ENCODE results near the gene PXDN. TPM values are rescaled to one million over a fixed set of nuclear protein-coding genes. Genes with fewer than 3 reads are reported as not detected.
A peak's percentile ranks its signal among the peaks of the same experiment; 100 is the strongest.
"Not testable (repeated sequence)": the region's sequence is repeated elsewhere in the genome, so short reads cannot be mapped to it uniquely, and the experiment has no call there.

Gene PXDN
- total and polyA plus RNA-seq, 2 donors (not counting 1 experiment from before 2014, with no cell fraction given), result 0.21 to 1.4 TPM

GRCh38 chr2:1707771-1708418 is 36.4 kb downstream of the PXDN start:
- Histone ChIP-seq H3K79me2 (ENCODE audit: control insufficient read depth, insufficient read depth, low read length) (no peaks in the 10 kb centered on the region), H3K9ac (ENCODE audit: low read length) (no peak overlapping the region), H4K20me1 (ENCODE audit: control insufficient read depth, insufficient read depth, low read length, poor library complexity, severe bottlenecking) (no peaks in the 10 kb centered on the region), H3K27me3 (replicated peaks in 1 of 4; ENCODE audit: control extremely low read depth in 1 of 4, control insufficient read depth in 3 of 4, insufficient read depth in 4 of 4, low read length in 3 of 4) (no peaks in the 10 kb centered on the region), H2AFZ (ENCODE audit: insufficient read depth, low read depth, low read length, poor library complexity, severe bottlenecking) (peak overlapping the region; percentile 44), H3K36me3 (replicated peaks in 1 of 2; ENCODE audit: control extremely low read depth in 1 of 2, control insufficient read depth in 1 of 2, extremely low read depth in 1 of 2, insufficient read depth in 2 of 2, low read length in 1 of 2) (no peaks in the 10 kb centered on the region), H3K27ac (ENCODE audit: low read length in 2 of 2) (no peak overlapping the region), H3K4me3 (ENCODE audit: control extremely low read depth in 1 of 5, extremely low read depth in 1 of 5, insufficient read depth in 1 of 5, low read depth in 2 of 5, low read length in 4 of 5) (peak overlapping the region in 2 of 5 experiments; percentile 29), H3K4me2 (replicated peaks; ENCODE audit: low read depth, low read length, poor library complexity, severe bottlenecking) (peak overlapping the region; percentile 60), H3K4me1 (ENCODE audit: control insufficient read depth in 2 of 2, insufficient read depth in 2 of 2, low read length in 2 of 2) (peaks cover 0 to 6% of the 10 kb centered on the region in 2 donors), H3K9me3 (ENCODE audit: control extremely low read depth in 1 of 3, control insufficient read depth in 2 of 3, insufficient read depth in 1 of 3, low read length in 2 of 3) (peaks cover 0 to 10% (median 0%) of the 10 kb centered on the region in 3 donors)
- no peaks in the 10 kb centered on the region for H3K9me3 Mint-ChIP-seq (ENCODE audit: insufficient read depth)
- POLR2A ChIA-PET, result no interaction called here
- 32% methylated on average over 12 of the region's 21 CpGs for WGBS (ENCODE audit: insufficient coverage)
- CTCF ChIA-PET, result no interaction called here
- ATAC-seq (ENCODE audit: low read depth) (no peak), DNase-seq (peak; percentile 31)
- peak overlapping the region; percentile 59 for H3K4me3 Mint-ChIP-seq
- peaks cover 4% of the 10 kb centered on the region for H3K27me3 Mint-ChIP-seq
- H3K4me1 Mint-ChIP-seq, result peaks cover 7% of the 10 kb centered on the region
- no peak overlapping the region for H3K27ac Mint-ChIP-seq
- TF ChIP-seq EZH2 (IDR thresholded peaks at IDR 0.05; ENCODE audit: borderline replicate concordance, insufficient read depth, low read depth, low read length, poor library complexity, severe bottlenecking) (no peak), CTCF (IDR thresholded peaks at IDR 0.05) (no peak)
- intact Hi-C loops (cut with micrococcal nuclease), result no loop called here

- H3K4me2 ChIP-seq (replicated peaks; ENCODE audit: low read depth, low read length, poor library complexity, severe bottlenecking); H3K9me3 Mint-ChIP-seq (ENCODE audit: insufficient read depth); H3K27ac Mint-ChIP-seq; H3K9ac ChIP-seq (ENCODE audit: low read length); H3K4me1 ChIP-seq (ENCODE audit: control insufficient read depth in 2 of 2, insufficient read depth in 2 of 2, low read length in 2 of 2); H3K4me3 ChIP-seq (ENCODE audit: control extremely low read depth in 1 of 5, extremely low read depth in 1 of 5, insufficient read depth in 1 of 5, low read depth in 2 of 5, low read length in 4 of 5); H3K27ac ChIP-seq (ENCODE audit: low read length in 2 of 2); H3K79me2 ChIP-seq (ENCODE audit: control insufficient read depth, insufficient read depth, low read length); H3K27me3 ChIP-seq (replicated peaks in 1 of 4; ENCODE audit: control extremely low read depth in 1 of 4, control insufficient read depth in 3 of 4, insufficient read depth in 4 of 4, low read length in 3 of 4); DNase-seq; H3K4me3 Mint-ChIP-seq; POLR2A ChIA-PET; ATAC-seq (ENCODE audit: low read depth); H3K4me1 Mint-ChIP-seq; H3K27me3 Mint-ChIP-seq; CTCF ChIA-PET; H4K20me1 ChIP-seq (ENCODE audit: control insufficient read depth, insufficient read depth, low read length, poor library complexity, severe bottlenecking); intact Hi-C loops (cut with micrococcal nuclease); H3K36me3 ChIP-seq (replicated peaks in 1 of 2; ENCODE audit: control extremely low read depth in 1 of 2, control insufficient read depth in 1 of 2, extremely low read depth in 1 of 2, insufficient read depth in 2 of 2, low read length in 1 of 2); H3K9me3 ChIP-seq (ENCODE audit: control extremely low read depth in 1 of 3, control insufficient read depth in 2 of 3, insufficient read depth in 1 of 3, low read length in 2 of 3); H2AFZ ChIP-seq (ENCODE audit: insufficient read depth, low read depth, low read length, poor library complexity, severe bottlenecking): not testable (repeated sequence)
- 88% methylated on average over 11 of the region's 15 CpGs for WGBS (ENCODE audit: insufficient coverage)
These were observed 38.0 kb downstream of the PXDN start for GRCh38 chr2:1706089-1706841.
